Upper lobe of left lung (tissue), 6 donors: Measurements from ENCODE around the gene NR2F1-AS1. TPM values are rescaled to one million over a fixed set of nuclear protein-coding genes. Genes with fewer than 3 reads are reported as not detected.
"Not testable (repeated sequence)": the region's sequence is repeated elsewhere in the genome, so short reads cannot be mapped to it uniquely, and the experiment has no call there.

Experiments used
- ATAC-seq, 2 donors: fragments of 200-7000 bp; cut with Tn5 transposase; one replicate each; pipeline ENCODE4 v1.9.1; 2022; ENCODE audit warnings: mild to moderate bottlenecking in 2 of 2, moderate library complexity in 2 of 2; ENCODE audit not compliant: low FRiP score in 2 of 2
- DNase-seq, 2 donors: peaks; one replicate each; pipeline ENCODE4 v3.0.0-alpha.2; 2019 to 2020
- H3K27ac ChIP-seq, 4 donors: fragments of 200-600 bp; sonication (generic); one replicate each; pipeline ENCODE4 v1.5.1; 2016 to 2019
- H3K27me3 ChIP-seq, 4 donors: fragments of 200-600 bp; sonication (generic); one replicate each; pipeline ENCODE4 v1.5.1; 2017 to 2019
- H3K36me3 ChIP-seq, 4 donors: fragments of 200-600 bp; sonication (generic); one replicate each; pipeline ENCODE4 v1.5.1; 2016 to 2019
- H3K4me1 ChIP-seq, 4 donors: fragments of 200-600 bp; sonication (generic); one replicate each; pipeline ENCODE4 v1.5.1; 2018 to 2019
- H3K4me3 ChIP-seq, 4 donors: fragments of 200-600 bp; sonication (generic); one replicate each; pipeline ENCODE4 v1.5.1; 2017 to 2019; ENCODE audit warnings: mild to moderate bottlenecking in 2 of 4, moderate library complexity in 1 of 4
- H3K9me3 ChIP-seq, 4 donors: fragments of 200-600 bp; sonication (generic); one replicate each; pipeline ENCODE4 v1.5.1; 2018 to 2019
- CTCF ChIP-seq, 6 experiments: fragments of 450-650 bp in 4 of 6; fragments of 200-600 bp in 2 of 6; sonication (generic) in 2 of 6; IDR thresholded peaks; one replicate each; pipeline ENCODE4 v1.5.1; 2016 to 2019; ENCODE audit warnings: antibody characterized with exemption in 6 of 6
- EP300 ChIP-seq, 4 donors: sonication (generic); formaldehyde crosslinking; IDR thresholded peaks; one replicate each; pipeline ENCODE4 v1.5.1; 2017; ENCODE audit warnings: antibody characterized with exemption in 4 of 4, control low read depth in 2 of 4
- POLR2A ChIP-seq, 4 donors: fragments of 450-650 bp; IDR thresholded peaks; one replicate each; pipeline ENCODE4 v1.5.1; 2016 to 2017; ENCODE audit warnings: antibody characterized with exemption in 4 of 4, mild to moderate bottlenecking in 2 of 4
- POLR2AphosphoS5 ChIP-seq, 2 donors: sonication (generic); formaldehyde crosslinking; IDR thresholded peaks; one replicate each; pipeline ENCODE4 v1.5.1; 2017; ENCODE audit warnings: antibody characterized with exemption in 2 of 2
- WGBS, 2 donors: methylation state at CpG; one replicate each; pipeline ENCODE4 v1.1.5; 2017 to 2018; 5-methylcytosine and 5-hydroxymethylcytosine counted together
- total RNA-seq, 6 donors: library from RNA; depleted of rRNA in 4 of 6; stranded (reverse); fragments of >200 nt in 4 of 6; gene quantifications; one replicate each; pipeline versions ENCODE4 v1.1.0 to v1.2.1, GENCODE V29; 2016 to 2021
- donor health status: DM: no; HTN: no; CAD: no; lungs with moderate emphysema.
- donor health status: DM: no; HTN: yes; CAD: no; lungs with severe emphysema.

NR2F1-AS1 gene
- total RNA-seq, 6 donors from 2014 or later, result 4.4 to 19.9 (median 11.4) TPM

DNA sequence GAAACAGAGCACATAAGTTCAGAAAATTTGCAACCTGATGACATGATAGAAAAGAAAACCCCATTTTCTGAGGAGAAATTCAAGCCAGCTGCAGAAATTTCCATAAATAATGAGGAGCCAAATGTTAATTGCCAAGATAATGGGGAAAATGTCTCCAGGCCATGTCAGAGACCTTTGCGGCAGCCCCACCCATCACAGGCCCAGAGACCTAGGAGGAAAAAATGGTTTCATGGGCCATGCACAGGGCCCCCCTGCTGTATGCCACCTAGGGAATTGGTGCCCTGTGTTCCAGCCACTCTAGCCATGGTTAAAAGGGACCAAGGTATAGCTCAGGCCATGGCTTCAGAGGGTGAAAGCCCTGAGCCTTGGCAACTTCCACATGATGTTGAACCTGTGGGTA is 118.1 kb downstream of the NR2F1-AS1 start:
- Histone ChIP-seq H3K36me3 (no peaks in the 10 kb centered on the region), H3K4me3 (no peak overlapping the region), H3K27me3 (no peaks in the 10 kb centered on the region), H3K9me3 (peaks cover 3 to 12% (median 10%) of the 10 kb centered on the region in 4 donors), H3K4me1 (no peaks in the 10 kb centered on the region), H3K27ac (no peak overlapping the region)
- TF ChIP-seq POLR2A (IDR thresholded peaks at IDR 0.05) (no peak), CTCF (IDR thresholded peaks at IDR 0.05) (no peak), POLR2AphosphoS5 (IDR thresholded peaks at IDR 0.05) (no peak), EP300 (IDR thresholded peaks at IDR 0.05) (no peak)
- 92 to 94% methylated on average over 1 of the region's 1 CpG for WGBS, 2 donors
- no peak for DNase-seq
- no peak for ATAC-seq

DNA sequence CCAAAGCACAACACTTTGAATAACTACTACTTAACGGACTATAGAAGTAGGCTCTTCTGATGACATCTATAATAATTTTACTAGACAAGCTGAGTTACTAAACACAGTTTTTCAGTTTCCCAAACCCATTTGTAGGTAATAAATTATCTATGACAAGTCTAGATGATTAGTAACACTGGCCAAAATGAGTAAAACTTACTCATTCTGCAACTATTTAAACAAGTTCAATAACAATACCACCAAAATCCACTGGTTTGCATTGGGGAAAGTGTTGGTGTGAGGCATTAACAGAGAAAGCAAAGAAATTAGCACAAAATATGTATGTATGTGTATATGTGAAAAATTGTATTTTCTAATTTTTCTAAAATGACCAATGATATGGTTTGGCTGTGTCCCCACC is 119.3 kb downstream of the NR2F1-AS1 start:
- WGBS, 2 donors, result 81 to 86% methylated on average over 1 of the region's 1 CpG
- H3K27me3 ChIP-seq, result no peaks in the 10 kb centered on the region
- no peaks in the 10 kb centered on the region for H3K36me3 ChIP-seq
- ATAC-seq (no peak), DNase-seq (no peak)
- no peak overlapping the region for H3K27ac ChIP-seq
- peaks cover 3 to 12% (median 10%) of the 10 kb centered on the region in 4 donors for H3K9me3 ChIP-seq
- H3K4me3 ChIP-seq, result no peak overlapping the region
- H3K4me1 ChIP-seq, result no peaks in the 10 kb centered on the region
- TF ChIP-seq POLR2A (IDR thresholded peaks at IDR 0.05) (no peak), POLR2AphosphoS5 (IDR thresholded peaks at IDR 0.05) (no peak)

DNA sequence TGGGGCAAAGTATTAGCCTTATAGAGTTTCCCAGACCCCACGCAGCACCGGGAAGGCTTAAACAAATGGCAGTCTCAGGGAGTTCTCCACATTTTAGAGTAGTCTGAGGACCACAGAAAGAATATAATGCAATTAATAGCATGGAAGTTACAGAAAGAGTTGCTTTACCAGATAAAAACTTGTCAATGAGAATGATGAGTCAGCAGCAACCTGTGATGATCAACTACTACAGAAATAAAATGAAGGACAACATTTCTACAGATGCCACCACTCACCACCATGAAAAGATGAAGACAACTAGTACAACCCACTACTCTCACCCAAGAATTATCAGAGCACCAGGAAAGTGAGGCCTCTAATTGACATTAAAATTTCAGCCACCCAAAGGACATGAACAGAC is 120.7 kb downstream of the NR2F1-AS1 start:
- Histone ChIP-seq H3K4me3 (no peak overlapping the region), H3K36me3 (no peaks in the 10 kb centered on the region), H3K9me3 (peaks cover 3 to 12% (median 10%) of the 10 kb centered on the region in 4 donors), H3K27ac (no peak overlapping the region), H3K4me1 (no peaks in the 10 kb centered on the region), H3K27me3 (no peaks in the 10 kb centered on the region)
- TF ChIP-seq EP300 (IDR thresholded peaks at IDR 0.05) (no peak), CTCF (IDR thresholded peaks at IDR 0.05) (no peak), POLR2A (IDR thresholded peaks at IDR 0.05) (no peak), POLR2AphosphoS5 (IDR thresholded peaks at IDR 0.05) (no peak)
- ATAC-seq (no peak), DNase-seq (no peak)
- 94 to 98% methylated on average over 2 of the region's 2 CpGs for WGBS, 2 donors

DNA sequence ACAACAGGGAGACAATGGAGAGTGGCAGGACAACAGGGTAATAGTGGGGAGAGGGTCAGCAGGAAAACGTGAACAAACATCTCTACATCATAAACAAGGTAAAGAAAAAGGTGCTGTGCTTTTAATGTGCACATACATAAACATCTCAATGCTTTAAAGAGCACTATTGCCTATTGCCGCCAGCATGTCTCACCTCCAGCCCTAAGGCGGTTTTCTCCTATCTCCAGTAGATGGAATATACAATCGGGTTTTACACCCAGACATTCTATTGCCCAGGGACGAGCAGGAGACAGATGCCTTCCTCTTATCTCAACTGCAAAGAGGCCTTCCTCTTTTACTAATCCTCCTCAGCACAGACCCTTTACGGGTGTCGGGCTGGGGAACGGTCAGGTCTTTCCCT is 124.2 kb downstream of the NR2F1-AS1 start:
- DNase-seq, ATAC-seq, H3K4me1 ChIP-seq, H3K4me3 ChIP-seq, H3K27me3 ChIP-seq, H3K27ac ChIP-seq, H3K9me3 ChIP-seq, H3K36me3 ChIP-seq: not testable (repeated sequence)
- WGBS, 2 donors, result 76 to 78% methylated on average over 8 of the region's 8 CpGs

- WGBS, 2 donors, result 93 to 96% methylated on average over 1 of the region's 1 CpG
- TF ChIP-seq POLR2AphosphoS5 (IDR thresholded peaks at IDR 0.05), result no peak
- TF ChIP-seq POLR2A (IDR thresholded peaks at IDR 0.05), result no peak
- no peak for TF ChIP-seq CTCF (IDR thresholded peaks at IDR 0.05)
- TF ChIP-seq EP300 (IDR thresholded peaks at IDR 0.05), result no peak
Measured at GRCh38 chr5:93454896-93455295, 126.1 kb downstream of the NR2F1-AS1 start.

GRCh38 chr5:93452255-93452654 is 128.8 kb downstream of the NR2F1-AS1 start:
- ATAC-seq (no peak), DNase-seq (no peak)
- TF ChIP-seq EP300 (IDR thresholded peaks at IDR 0.05) (no peak), POLR2A (IDR thresholded peaks at IDR 0.05) (no peak), POLR2AphosphoS5 (IDR thresholded peaks at IDR 0.05) (no peak), CTCF (IDR thresholded peaks at IDR 0.05) (no peak)
- H3K27ac ChIP-seq, result no peak overlapping the region
- H3K4me3 ChIP-seq, result no peak overlapping the region
- H3K36me3 ChIP-seq, result no peaks in the 10 kb centered on the region
- no peaks in the 10 kb centered on the region for H3K27me3 ChIP-seq
- H3K4me1 ChIP-seq, result no peaks in the 10 kb centered on the region
- H3K9me3 ChIP-seq, result no peaks in the 10 kb centered on the region

More at GRCh38 chr5:93454896-93455295, 126.1 kb downstream of the NR2F1-AS1 start:
- no peak overlapping the region for H3K27ac ChIP-seq
- no peak overlapping the region for H3K4me3 ChIP-seq
- H3K36me3 ChIP-seq, result no peaks in the 10 kb centered on the region
- ATAC-seq, result no peak
- no peaks in the 10 kb centered on the region for H3K27me3 ChIP-seq
- H3K9me3 ChIP-seq, result no peaks in the 10 kb centered on the region
- DNase-seq, result no peak
- H3K4me1 ChIP-seq, result no peaks in the 10 kb centered on the region
